HUES48 (cell line): ENCODE data around the gene ABCA12.
"Not testable (repeated sequence)": the region's sequence is repeated elsewhere in the genome, so short reads cannot be mapped to it uniquely, and the experiment has no call there.

Experiments
- H3K27ac ChIP-seq: one replicate; pipeline ENCODE4 v1.7.0; 2013; ENCODE audit warnings: low read depth, low read length, inconsistent platforms
- H3K27me3 ChIP-seq: 2 replicates; pipeline ENCODE4 v1.6.1; 2013; ENCODE audit warnings: mild to moderate bottlenecking, low read length; ENCODE audit not compliant: control insufficient read depth, insufficient read depth
- H3K36me3 ChIP-seq: 2 replicates; pipeline ENCODE4 v1.6.1; 2013; ENCODE audit warnings: low read length; ENCODE audit not compliant: control insufficient read depth, insufficient read depth
- H3K4me1 ChIP-seq: 2 replicates; pipeline ENCODE4 v1.6.1; 2013; ENCODE audit warnings: mild to moderate bottlenecking, low read length; ENCODE audit not compliant: control insufficient read depth, insufficient read depth
- H3K4me3 ChIP-seq: 2 replicates; pipeline ENCODE4 v1.5.1; 2013; ENCODE audit warnings: mild to moderate bottlenecking, low read depth, low read length
- H3K9ac ChIP-seq: 2 replicates; pipeline ENCODE4 v1.6.1; 2013; ENCODE audit warnings: mild to moderate bottlenecking, low read depth, low read length, moderate library complexity
- H3K9me3 ChIP-seq: 2 replicates; pipeline ENCODE4 v1.6.1; 2013; ENCODE audit warnings: low read length; ENCODE audit not compliant: control insufficient read depth, insufficient read depth

Gene ABCA12, protein sequence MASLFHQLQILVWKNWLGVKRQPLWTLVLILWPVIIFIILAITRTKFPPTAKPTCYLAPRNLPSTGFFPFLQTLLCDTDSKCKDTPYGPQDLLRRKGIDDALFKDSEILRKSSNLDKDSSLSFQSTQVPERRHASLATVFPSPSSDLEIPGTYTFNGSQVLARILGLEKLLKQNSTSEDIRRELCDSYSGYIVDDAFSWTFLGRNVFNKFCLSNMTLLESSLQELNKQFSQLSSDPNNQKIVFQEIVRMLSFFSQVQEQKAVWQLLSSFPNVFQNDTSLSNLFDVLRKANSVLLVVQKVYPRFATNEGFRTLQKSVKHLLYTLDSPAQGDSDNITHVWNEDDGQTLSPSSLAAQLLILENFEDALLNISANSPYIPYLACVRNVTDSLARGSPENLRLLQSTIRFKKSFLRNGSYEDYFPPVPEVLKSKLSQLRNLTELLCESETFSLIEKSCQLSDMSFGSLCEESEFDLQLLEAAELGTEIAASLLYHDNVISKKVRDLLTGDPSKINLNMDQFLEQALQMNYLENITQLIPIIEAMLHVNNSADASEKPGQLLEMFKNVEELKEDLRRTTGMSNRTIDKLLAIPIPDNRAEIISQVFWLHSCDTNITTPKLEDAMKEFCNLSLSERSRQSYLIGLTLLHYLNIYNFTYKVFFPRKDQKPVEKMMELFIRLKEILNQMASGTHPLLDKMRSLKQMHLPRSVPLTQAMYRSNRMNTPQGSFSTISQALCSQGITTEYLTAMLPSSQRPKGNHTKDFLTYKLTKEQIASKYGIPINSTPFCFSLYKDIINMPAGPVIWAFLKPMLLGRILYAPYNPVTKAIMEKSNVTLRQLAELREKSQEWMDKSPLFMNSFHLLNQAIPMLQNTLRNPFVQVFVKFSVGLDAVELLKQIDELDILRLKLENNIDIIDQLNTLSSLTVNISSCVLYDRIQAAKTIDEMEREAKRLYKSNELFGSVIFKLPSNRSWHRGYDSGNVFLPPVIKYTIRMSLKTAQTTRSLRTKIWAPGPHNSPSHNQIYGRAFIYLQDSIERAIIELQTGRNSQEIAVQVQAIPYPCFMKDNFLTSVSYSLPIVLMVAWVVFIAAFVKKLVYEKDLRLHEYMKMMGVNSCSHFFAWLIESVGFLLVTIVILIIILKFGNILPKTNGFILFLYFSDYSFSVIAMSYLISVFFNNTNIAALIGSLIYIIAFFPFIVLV (N-terminal part only)

DNA sequence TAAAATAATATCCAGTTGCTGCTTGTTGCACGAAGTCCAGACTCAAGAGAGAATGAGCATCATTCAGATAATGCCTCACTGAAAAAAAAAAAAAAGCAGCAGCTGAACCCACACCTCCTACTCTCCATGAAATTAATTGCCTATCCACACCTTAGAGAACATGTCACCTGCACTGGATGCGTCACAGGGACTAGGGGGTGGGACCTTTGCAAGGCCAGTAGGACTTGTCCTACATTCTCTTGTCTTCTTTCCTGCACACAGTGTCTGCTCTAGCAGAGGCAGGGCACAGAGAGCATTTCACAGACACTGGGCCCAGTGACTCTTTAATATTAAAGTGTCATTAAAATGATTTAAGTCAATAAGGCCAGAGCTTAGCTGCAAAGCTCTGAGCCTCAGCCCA is at the start of gene ABCA12:
TSS of gene ABCA12 (minus strand) at position 148 of the 400 bp plus-strand sequence. CDS start 418 bp downstream, outside the sequence.
- H3K27me3 ChIP-seq: no peaks in the 10 kb centered on the region
- no peak within 1 kb of the TSS for H3K9ac ChIP-seq

DNA sequence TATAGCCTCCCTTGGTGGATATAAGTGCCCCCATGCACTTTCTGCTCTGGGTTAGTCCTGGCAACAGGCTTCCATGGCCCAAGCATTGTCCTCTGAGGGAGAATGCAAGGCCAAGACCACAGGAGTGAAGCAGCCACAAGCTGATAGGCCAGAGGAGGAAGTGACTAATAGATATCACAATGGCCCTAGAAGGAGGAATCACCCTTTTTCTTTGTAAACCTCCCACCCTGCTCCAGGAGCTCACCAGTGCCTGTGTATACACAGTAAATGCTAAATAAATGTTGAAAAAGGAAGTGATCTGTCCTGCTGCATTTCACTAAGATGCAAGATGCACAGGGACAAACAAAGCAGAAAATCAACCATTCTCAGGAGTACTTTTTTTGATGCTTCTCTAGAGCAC is 49.7 kb upstream of the ABCA12 start:
- no peak overlapping the region for H3K27ac ChIP-seq
- no peaks in the 10 kb centered on the region for H3K36me3 ChIP-seq
- H3K9me3 ChIP-seq: peaks cover 3% of the 10 kb centered on the region; the same call in 1 of the 2 replicates
- no peaks in the 10 kb centered on the region for H3K4me1 ChIP-seq
- H3K9ac ChIP-seq: no peak overlapping the region
- H3K4me3 ChIP-seq: no peak overlapping the region
- no peaks in the 10 kb centered on the region for H3K27me3 ChIP-seq

More for the DNA sequence above, at the start of gene ABCA12:
- no peaks in the 10 kb centered on the region for H3K9me3 ChIP-seq
- no peak within 1 kb of the TSS for H3K4me3 ChIP-seq
- no peak within 1 kb of the TSS for H3K27ac ChIP-seq
- no peaks in the 10 kb centered on the region for H3K36me3 ChIP-seq
- H3K4me1 ChIP-seq: no peaks in the 10 kb centered on the region

DNA sequence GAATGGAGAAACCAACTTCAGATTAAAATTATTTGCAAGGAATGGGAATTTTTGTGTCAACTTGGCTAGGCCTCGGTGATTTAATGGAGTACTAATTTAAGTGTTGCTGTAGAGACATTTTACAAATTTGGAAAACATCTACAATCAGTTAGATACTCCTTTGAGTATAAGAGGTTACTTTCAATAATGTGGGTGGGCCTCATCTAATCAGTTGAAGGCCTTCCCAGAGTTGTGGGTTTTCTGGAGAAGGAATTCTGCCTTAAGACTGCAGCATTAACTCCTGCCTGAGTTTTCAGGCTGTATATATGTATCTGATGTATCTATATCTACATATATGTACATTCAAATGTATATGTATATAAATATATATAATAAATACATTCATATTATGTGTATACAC is 47.6 kb upstream of the ABCA12 start:
- Histone ChIP-seq H3K9me3 (peaks cover 3% of the 10 kb centered on the region; the same call in 1 of the 2 replicates), H3K27ac (no peak overlapping the region), H3K4me1 (no peaks in the 10 kb centered on the region), H3K4me3 (no peak overlapping the region), H3K27me3 (no peaks in the 10 kb centered on the region), H3K9ac (no peak overlapping the region), H3K36me3 (no peaks in the 10 kb centered on the region)

DNA sequence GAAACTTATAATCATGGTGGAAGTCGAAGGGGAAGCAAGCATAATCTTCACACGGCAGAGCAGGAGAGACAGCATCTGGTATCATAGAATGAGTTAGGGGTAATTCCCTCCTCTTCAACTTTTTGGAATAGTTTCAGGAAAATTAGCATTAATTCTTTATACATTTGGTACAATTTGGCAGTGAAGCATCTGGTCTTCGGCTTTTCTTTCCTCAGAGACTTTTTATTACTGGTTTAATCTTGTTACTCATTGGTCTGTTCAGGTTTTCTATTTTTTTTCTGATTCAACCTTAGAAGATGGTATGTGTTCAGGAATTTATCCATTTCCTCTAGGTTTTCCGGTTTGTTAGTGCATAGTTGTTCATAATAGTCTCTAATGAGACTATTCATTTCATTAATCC is 39.7 kb upstream of the ABCA12 start:
- Histone ChIP-seq H3K27me3 (no peaks in the 10 kb centered on the region), H3K9ac (no peak overlapping the region), H3K9me3 (no peaks in the 10 kb centered on the region), H3K4me3 (no peak overlapping the region), H3K36me3 (no peaks in the 10 kb centered on the region), H3K4me1 (no peaks in the 10 kb centered on the region), H3K27ac (no peak overlapping the region)

DNA sequence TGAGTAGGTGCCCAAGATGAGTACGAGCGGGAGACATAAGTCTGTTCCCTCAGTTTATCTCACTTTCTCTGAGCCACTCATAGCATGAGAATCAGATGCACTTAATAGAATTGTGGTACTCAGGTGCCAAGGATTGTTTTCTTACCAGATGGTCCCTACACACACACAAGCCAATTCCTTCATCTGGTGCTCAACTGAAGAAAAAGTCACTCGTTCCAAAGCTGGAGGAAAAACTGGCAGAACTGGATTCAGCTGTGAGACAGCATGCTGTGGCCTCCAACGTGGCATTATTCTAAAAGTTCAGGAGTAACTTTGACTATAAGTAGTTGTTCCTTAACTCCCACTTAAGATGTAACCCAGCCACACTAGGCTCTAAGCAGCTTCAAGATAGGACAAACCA is 33.4 kb upstream of the ABCA12 start:
- Histone ChIP-seq H3K4me3 (no peak overlapping the region), H3K36me3 (no peaks in the 10 kb centered on the region), H3K4me1 (no peaks in the 10 kb centered on the region), H3K9ac (no peak overlapping the region), H3K9me3 (no peaks in the 10 kb centered on the region), H3K27ac (no peak overlapping the region), H3K27me3 (no peaks in the 10 kb centered on the region)

DNA sequence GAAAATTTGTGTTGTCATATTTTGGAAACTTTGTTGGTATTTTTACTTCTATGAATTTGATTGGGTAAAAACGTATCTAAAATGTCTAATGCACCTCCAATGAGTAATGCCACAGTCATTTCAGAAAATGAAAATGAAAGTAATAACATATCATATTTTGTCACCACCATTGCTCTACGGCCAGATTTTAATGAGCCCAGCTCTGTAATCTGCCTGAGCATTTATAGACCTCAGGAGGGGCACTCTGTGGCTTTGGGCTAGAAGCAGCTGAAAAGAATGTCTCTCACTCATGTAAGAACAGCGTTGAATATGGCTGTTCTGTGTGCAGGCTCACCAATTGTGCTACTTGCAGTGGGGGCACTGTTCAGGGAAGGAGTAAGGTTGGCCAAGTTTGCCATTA is 32.7 kb upstream of the ABCA12 start:
- H3K9me3 ChIP-seq: no peaks in the 10 kb centered on the region
- no peak overlapping the region for H3K4me3 ChIP-seq
- H3K27ac ChIP-seq: no peak overlapping the region
- no peak overlapping the region for H3K9ac ChIP-seq
- H3K36me3 ChIP-seq: no peaks in the 10 kb centered on the region
- no peaks in the 10 kb centered on the region for H3K4me1 ChIP-seq
- H3K27me3 ChIP-seq: no peaks in the 10 kb centered on the region

DNA sequence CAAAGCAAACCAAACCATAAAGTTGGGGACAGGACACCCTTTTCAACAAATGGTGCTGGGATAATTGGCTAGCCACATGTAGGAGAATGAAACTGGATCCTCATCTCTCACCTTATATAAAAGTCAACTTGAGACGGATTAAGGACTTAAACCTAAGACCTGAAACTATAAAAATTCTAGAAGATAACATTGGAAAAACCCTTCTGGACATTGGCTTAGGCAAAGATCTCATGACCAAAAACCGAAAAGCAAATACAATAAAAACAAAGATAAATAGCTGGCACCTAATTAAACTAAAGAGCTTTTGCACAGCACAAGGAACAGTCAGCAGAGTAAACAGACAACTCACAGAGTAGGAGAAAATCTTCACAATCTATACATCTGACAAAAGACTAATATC is 28.1 kb upstream of the ABCA12 start:
- not testable (repeated sequence) for H3K4me3 ChIP-seq, H3K27ac ChIP-seq, H3K9me3 ChIP-seq, H3K27me3 ChIP-seq, H3K9ac ChIP-seq, H3K4me1 ChIP-seq, H3K36me3 ChIP-seq

DNA sequence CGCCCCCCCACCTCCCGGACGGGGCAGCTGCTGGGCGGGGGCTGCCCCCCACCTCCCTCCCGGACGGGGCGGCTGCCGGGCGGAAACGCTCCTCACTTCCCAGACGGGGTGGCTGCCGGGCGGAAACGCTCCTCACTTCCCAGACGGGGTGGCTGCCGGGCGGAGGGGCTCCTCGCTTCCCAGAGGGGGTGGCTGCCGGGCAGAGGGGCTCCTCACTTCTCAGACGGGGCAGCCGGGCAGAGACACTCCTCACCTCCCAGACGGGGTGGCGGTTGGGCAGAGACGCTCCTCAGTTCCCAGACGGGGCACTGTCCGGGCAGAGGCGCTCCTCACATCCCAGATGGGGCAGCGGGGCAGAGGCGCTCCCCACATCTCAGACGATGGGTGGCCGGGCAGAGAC is 24.9 kb upstream of the ABCA12 start:
- not testable (repeated sequence) for H3K36me3 ChIP-seq, H3K9me3 ChIP-seq, H3K4me1 ChIP-seq, H3K27me3 ChIP-seq, H3K27ac ChIP-seq, H3K9ac ChIP-seq, H3K4me3 ChIP-seq

DNA sequence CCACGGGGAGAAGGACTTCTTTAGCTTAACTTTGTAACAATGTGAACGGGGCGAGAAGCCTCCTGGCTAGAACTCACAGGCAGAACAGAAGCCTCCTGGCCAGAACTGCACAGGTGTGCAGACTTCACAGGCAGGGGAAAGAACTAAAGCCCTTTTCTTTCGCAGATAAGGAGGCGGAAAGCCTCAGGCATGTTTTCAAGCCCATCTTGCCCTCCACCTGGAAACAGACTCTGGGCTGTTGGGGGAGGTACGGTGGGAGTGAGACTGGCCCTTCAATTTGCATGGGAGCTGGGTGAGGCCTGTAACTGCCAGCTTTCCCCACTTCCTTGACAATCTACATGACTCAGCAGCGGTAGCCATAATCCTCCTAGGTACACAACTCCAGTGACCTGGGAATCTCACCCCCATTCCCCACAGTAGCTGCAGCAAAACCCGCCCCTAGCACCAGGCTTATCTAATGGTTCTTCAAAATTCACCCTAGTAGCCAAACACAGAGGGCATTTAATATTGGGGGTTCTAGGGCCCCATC is 22.9 kb upstream of the ABCA12 start:
- Histone ChIP-seq H3K4me3 (no peak overlapping the region), H3K4me1 (no peaks in the 10 kb centered on the region), H3K36me3 (no peaks in the 10 kb centered on the region), H3K27me3 (no peaks in the 10 kb centered on the region), H3K9me3 (peaks cover 6% of the 10 kb centered on the region; the same call in 1 of the 2 replicates), H3K9ac (no peak overlapping the region), H3K27ac (no peak overlapping the region)

DNA sequence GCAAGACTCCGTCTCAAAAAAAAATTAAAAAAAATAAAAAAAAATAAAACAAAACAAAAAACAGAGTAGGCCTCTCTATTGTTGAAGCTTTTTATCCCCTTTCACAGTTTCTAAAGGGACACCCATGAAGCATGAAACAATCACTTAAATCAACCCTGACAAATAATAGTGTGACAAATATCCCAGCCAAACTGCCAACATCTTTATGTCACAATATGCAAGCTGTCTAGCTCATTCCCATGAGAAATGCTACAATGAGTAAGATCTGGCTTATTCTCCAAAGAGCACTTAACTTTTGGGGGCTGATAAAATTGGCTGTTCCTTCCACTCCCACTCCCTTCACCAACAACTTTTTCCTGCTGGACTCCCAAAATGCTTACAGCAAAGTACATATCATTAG is 21.7 kb upstream of the ABCA12 start:
- Histone ChIP-seq H3K4me3 (no peak overlapping the region), H3K27ac (no peak overlapping the region), H3K4me1 (no peaks in the 10 kb centered on the region), H3K9me3 (peaks cover 6% of the 10 kb centered on the region; the same call in 1 of the 2 replicates), H3K9ac (no peak overlapping the region), H3K36me3 (no peaks in the 10 kb centered on the region), H3K27me3 (no peaks in the 10 kb centered on the region)
